IMR-90 (cell line): ENCODE data around the gene SMCO3. TPM values are rescaled to one million over a fixed set of nuclear protein-coding genes. Genes with fewer than 3 reads are reported as not detected.

Experiments used
- ATAC-seq: fragments of 200-7000 bp; cut with Tn5 transposase; 2 replicates; pipeline ENCODE4 v1.9.1; 2020; ENCODE audit warnings: low read depth, mild to moderate bottlenecking, moderate library complexity
- BruUV-seq: library from RNA; stranded (reverse); fragments of 400-500 nt; replicated peaks from 2 replicates; lab custom pipeline; 2021; lab: Mats Ljungman, UMichigan
- CTCF ChIA-PET: fragments of 300-600 bp; formaldehyde crosslinking; extraction: SDS; loops from one replicate; lab custom pipeline; 2021; ENCODE audit warnings: antibody characterized with exemption; lab: Yijun Ruan, JAX
- POLR2A ChIA-PET: fragments of 300-600 bp; sonication (Branson Sonifier 250); formaldehyde crosslinking; loops from one replicate; lab custom pipeline; 2022; ENCODE audit warnings: antibody characterized with exemption; ENCODE audit not compliant: unreplicated experiment; lab: Charles Lee
- DNase-seq: peaks from one replicate; pipeline ENCODE4 v3.0.0; 2013
- H2AFZ ChIP-seq: replicated peaks from 2 replicates; pipeline ENCODE3; 2013; ENCODE audit warnings: low read length, mild to moderate bottlenecking; ENCODE audit not compliant: poor library complexity
- H2AK5ac ChIP-seq: 2 replicates; pipeline ENCODE4 v1.6.1; 2013; ENCODE audit warnings: low read depth, low read length, inconsistent platforms
- H2AK9ac ChIP-seq: replicated peaks from 2 replicates; pipeline ENCODE3; 2013; ENCODE audit warnings: mild to moderate bottlenecking, low read depth, low read length, moderate library complexity; ENCODE audit not compliant: poor library complexity
- H2BK120ac ChIP-seq: 2 replicates; pipeline ENCODE4 v1.6.1; 2013; ENCODE audit warnings: low read depth, low read length, inconsistent platforms
- H2BK15ac ChIP-seq: 3 replicates; pipeline ENCODE4 v1.6.1; 2013; ENCODE audit warnings: low read depth, low read length, inconsistent platforms
- H2BK20ac ChIP-seq: 2 replicates; pipeline ENCODE4 v1.6.1; 2013; ENCODE audit warnings: low read depth, mild to moderate bottlenecking, inconsistent platforms, low read length, moderate library complexity
- H2BK5ac ChIP-seq: 2 replicates; pipeline ENCODE4 v1.6.1; 2013; ENCODE audit warnings: mild to moderate bottlenecking, low read depth, low read length, inconsistent platforms; ENCODE audit not compliant: poor library complexity, severe bottlenecking
- H3K14ac ChIP-seq: replicated peaks from 2 replicates; pipeline ENCODE4 v1.6.1; 2013; ENCODE audit warnings: low read depth, low read length, inconsistent platforms
- H3K18ac ChIP-seq: 2 replicates; pipeline ENCODE4 v1.6.1; 2013; ENCODE audit warnings: low read depth, low read length, control low read depth
- H3K23ac ChIP-seq: 2 replicates; pipeline ENCODE4 v1.6.1; 2013; ENCODE audit warnings: low read depth, low read length, inconsistent platforms
- H3K27ac ChIP-seq: 2 replicates; pipeline ENCODE4 v1.5.1; 2013; ENCODE audit warnings: mild to moderate bottlenecking, control low read depth, low read length; ENCODE audit not compliant: insufficient read depth
- H3K27me3 ChIP-seq: 2 replicates; pipeline ENCODE4 v1.6.1; 2013; ENCODE audit warnings: low read length; ENCODE audit not compliant: control insufficient read depth, insufficient read depth
- H3K36me3 ChIP-seq: 2 replicates; pipeline ENCODE4 v1.6.1; 2013; ENCODE audit warnings: low read length, mixed read lengths; ENCODE audit not compliant: control insufficient read depth, insufficient read depth
- H3K4ac ChIP-seq: 2 replicates; pipeline ENCODE4 v1.6.1; 2013; ENCODE audit warnings: low read depth, low read length, inconsistent platforms
- H3K4me1 ChIP-seq: 2 replicates; pipeline ENCODE4 v1.6.1; 2013; ENCODE audit warnings: low read length, mixed read lengths; ENCODE audit not compliant: control insufficient read depth, insufficient read depth
- H3K4me2 ChIP-seq: 2 replicates; pipeline ENCODE4 v1.6.1; 2013; ENCODE audit warnings: low read depth, mild to moderate bottlenecking, control low read depth, low read length, moderate library complexity
- H3K4me3 ChIP-seq: 2 replicates; pipeline ENCODE4 v1.5.1; 2013; ENCODE audit warnings: low read depth, mild to moderate bottlenecking, control low read depth, low read length, moderate library complexity; ENCODE audit not compliant: insufficient read depth
- H3K56ac ChIP-seq: 2 replicates; pipeline ENCODE4 v1.6.1; 2013; ENCODE audit warnings: low read length, inconsistent platforms; ENCODE audit not compliant: insufficient read depth; ENCODE audit errors: extremely low read depth
- H3K79me1 ChIP-seq, 2 experiments: 2 replicates each; pipeline ENCODE4 v1.6.1; 2013; ENCODE audit warnings: low read length in 2 of 2, inconsistent platforms in 1 of 2, low read depth in 1 of 2
- H3K9ac ChIP-seq: 2 replicates; pipeline ENCODE4 v1.6.1; 2013; ENCODE audit warnings: low read depth, low read length, control low read depth
- H3K9me1 ChIP-seq: 2 replicates; pipeline ENCODE4 v1.6.1; 2013; ENCODE audit warnings: low read length, inconsistent platforms; ENCODE audit not compliant: insufficient read depth
- H3K9me3 ChIP-seq: 2 replicates; pipeline ENCODE4 v1.6.1; 2013; ENCODE audit warnings: low read length; ENCODE audit not compliant: control insufficient read depth, insufficient read depth
- H4K20me1 ChIP-seq: 2 replicates; pipeline ENCODE4 v1.6.1; 2013; ENCODE audit warnings: low read length, inconsistent platforms; ENCODE audit not compliant: insufficient read depth
- H4K5ac ChIP-seq: 2 replicates; pipeline ENCODE4 v1.6.1; 2013; ENCODE audit warnings: mild to moderate bottlenecking, low read depth, low read length, control low read depth
- H4K8ac ChIP-seq, 2 experiments: 2 replicates each; pipeline ENCODE4 v1.6.1; 2013; ENCODE audit warnings: low read depth in 2 of 2, low read length in 2 of 2, control low read depth in 1 of 2, inconsistent platforms in 1 of 2
- H4K91ac ChIP-seq: 2 replicates; pipeline ENCODE4 v1.6.1; 2013; ENCODE audit warnings: low read depth, low read length, inconsistent platforms; ENCODE audit not compliant: insufficient read depth
- BHLHE40 ChIP-seq: fragments of 150-350 bp; IDR thresholded peaks from 2 replicates; pipeline ENCODE4 v1.6.1; 2016; ENCODE audit warnings: mild to moderate bottlenecking, low read depth, low read length
- CTCF ChIP-seq: conservative IDR thresholded peaks from 2 replicates; pipeline ENCODE4 v1.5.1; 2012; ENCODE audit warnings: mild to moderate bottlenecking, low read depth, low read length, improper control_type of control experiment
- MAFK ChIP-seq: IDR thresholded peaks from 2 replicates; pipeline ENCODE4 v1.6.1; 2012; ENCODE audit warnings: low read depth, low read length, improper control_type of control experiment
- MAZ ChIP-seq: IDR thresholded peaks from 2 replicates; pipeline ENCODE4 v1.6.1; 2012; ENCODE audit warnings: low read depth, mild to moderate bottlenecking, low read length, improper control_type of control experiment, moderate library complexity, borderline replicate concordance
- MXI1 ChIP-seq: IDR thresholded peaks from 2 replicates; pipeline ENCODE4 v1.6.1; 2012; ENCODE audit warnings: low read depth, mild to moderate bottlenecking, low read length, moderate library complexity, borderline replicate concordance
- NFE2L2 ChIP-seq: fragments of 150-350 bp; IDR thresholded peaks from 2 replicates; pipeline ENCODE4 v1.6.1; 2016; ENCODE audit warnings: low read depth, mild to moderate bottlenecking, low read length
- RCOR1 ChIP-seq: IDR thresholded peaks from 2 replicates; pipeline ENCODE4 v1.6.1; 2012; ENCODE audit warnings: mild to moderate bottlenecking, low read length, improper control_type of control experiment; ENCODE audit not compliant: insufficient replicate concordance
- RFX5 ChIP-seq: IDR thresholded peaks from 2 replicates; pipeline ENCODE4 v1.8.0; 2012; ENCODE audit warnings: low read depth, mild to moderate bottlenecking, low read length, moderate library complexity
- SMC3 ChIP-seq: fragments of 150-350 bp; IDR thresholded peaks from 2 replicates; pipeline ENCODE4 v1.6.1; 2016; ENCODE audit warnings: low read depth, mild to moderate bottlenecking, antibody characterized with exemption, low read length, moderate library complexity
- USF2 ChIP-seq: fragments of 150-350 bp; IDR thresholded peaks from 2 replicates; pipeline ENCODE4 v1.6.1; 2017; ENCODE audit warnings: mild to moderate bottlenecking, antibody characterized with exemption, low read length, low read depth
- dilution Hi-C: fragments of 300-500 bp; cut with HindIII; formaldehyde crosslinking; loops from one replicate; pipeline ENCODE4 v1.14.3; 2018; ENCODE audit warnings: low sequenced_read_pairs; ENCODE audit not compliant: unreplicated experiment
- in situ Hi-C: fragments of 300-500 bp; cut with MboI; formaldehyde crosslinking; loops from 3 replicates; pipeline ENCODE4 v1.14.3; 2019; ENCODE audit warnings: low sequenced_read_pairs, inconsistent platforms, mixed read lengths
- intact Hi-C: fragments of 100-400 bp; cut with micrococcal nuclease; formaldehyde crosslinking; loops from 2 replicates; pipeline ENCODE4 v1.10.0; 2022
- polyA plus RNA-seq, 3 experiments: library from polyadenylated mRNA; depleted of rRNA; stranded (reverse); fragments of >200 nt; gene quantifications; 2 replicates each; pipeline ENCODE4 v1.2.3, GENCODE V29; 2012; ENCODE audit warnings: low replicate concordance in 1 of 3
- total RNA-seq: library from RNA; depleted of rRNA; stranded (reverse); fragments of >200 nt; gene quantifications from 2 replicates; pipeline ENCODE4 v1.2.3, GENCODE V29; 2012

SMCO3 gene
- total and polyA plus RNA-seq, 2 of the 4 experiments (the other 2 are of a cell fraction), result under 0.01 to 0.07 TPM

GRCh38 chr12:14836336-14837210 lies 22.6 kb upstream of the SMCO3 start (continued):
- TF ChIP-seq SMC3 (no peak), MAZ (no peak), BHLHE40 (peak; percentile 59)

GRCh38 chr12:14834509-14834908 lies 20.5 kb upstream of the SMCO3 start:
- no peak overlapping the region for H2AK9ac ChIP-seq
- H3K14ac ChIP-seq, result no peak overlapping the region
- no TSS peak for BruUV-seq
- CTCF ChIA-PET, result no interaction called here
- H3K27ac ChIP-seq, result no peak overlapping the region
- intact Hi-C loops (no loop called here), dilution Hi-C loops (no loop called here), in situ Hi-C loops (no loop called here)
- no peak overlapping the region for H3K4me2 ChIP-seq
- no peak overlapping the region for H3K23ac ChIP-seq
- peaks cover 3% of the 10 kb centered on the region for H3K9me1 ChIP-seq
- H3K9me3 ChIP-seq, result no peaks in the 10 kb centered on the region
- H2BK120ac ChIP-seq, result no peak overlapping the region
- no peak for DNase-seq
- no peak overlapping the region for H2BK15ac ChIP-seq
- H3K18ac ChIP-seq, result no peak overlapping the region
- no peak overlapping the region for H2AFZ ChIP-seq
- H3K4me3 ChIP-seq, result no peak overlapping the region
- no peak overlapping the region for H3K9ac ChIP-seq
- no peak overlapping the region for H3K4ac ChIP-seq
- H3K79me1 ChIP-seq, result no peaks in the 10 kb centered on the region
- H4K91ac ChIP-seq, result no peak overlapping the region
- no peak overlapping the region for H2BK20ac ChIP-seq
- H3K36me3 ChIP-seq, result no peaks in the 10 kb centered on the region
- H4K20me1 ChIP-seq, result peaks cover 4% of the 10 kb centered on the region
- TF ChIP-seq NFE2L2, result no peak
- no peak for TF ChIP-seq MAFK
- no peak for TF ChIP-seq USF2
- no peak for TF ChIP-seq CTCF
- no peak for TF ChIP-seq RCOR1
- TF ChIP-seq MAZ, result no peak
- TF ChIP-seq MXI1, result no peak
- no peak for TF ChIP-seq BHLHE40
- TF ChIP-seq RFX5, result no peak
- peaks cover 2% of the 10 kb centered on the region; the same call in 1 of the 2 replicates for H3K4me1 ChIP-seq
- H3K56ac ChIP-seq, result no peak overlapping the region
- H3K27me3 ChIP-seq, result no peaks in the 10 kb centered on the region
- no peak for ATAC-seq
- POLR2A ChIA-PET, result no interaction called here
- no peak overlapping the region for H2BK5ac ChIP-seq
- H4K8ac ChIP-seq, result no peak overlapping the region
- H4K5ac ChIP-seq, result no peak overlapping the region
- H2AK5ac ChIP-seq, result no peak overlapping the region
